ENCODE measurements around the gene AATF.

AATF gene

DNA sequence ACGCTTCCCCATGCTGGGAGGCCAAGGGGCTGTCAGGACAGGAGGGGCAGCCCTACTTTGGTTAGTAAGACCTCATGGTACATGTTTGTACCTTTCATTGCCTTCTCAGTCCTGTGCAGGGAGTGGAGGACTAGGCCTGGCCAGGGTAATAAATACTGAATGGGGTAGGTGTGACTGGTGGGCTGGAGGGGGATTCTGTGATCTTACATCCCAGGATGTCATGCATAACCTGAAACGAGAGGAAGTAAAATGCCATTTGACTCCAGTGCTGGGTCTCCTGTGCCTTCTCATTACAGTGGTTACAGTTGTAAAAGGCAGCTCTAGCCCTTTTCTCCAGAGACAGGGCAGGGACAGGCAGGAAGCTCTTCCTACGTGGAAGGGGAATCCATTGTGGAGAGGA is 138.2 kb downstream of the AATF start:
- DNase-seq, result no peak

DNA sequence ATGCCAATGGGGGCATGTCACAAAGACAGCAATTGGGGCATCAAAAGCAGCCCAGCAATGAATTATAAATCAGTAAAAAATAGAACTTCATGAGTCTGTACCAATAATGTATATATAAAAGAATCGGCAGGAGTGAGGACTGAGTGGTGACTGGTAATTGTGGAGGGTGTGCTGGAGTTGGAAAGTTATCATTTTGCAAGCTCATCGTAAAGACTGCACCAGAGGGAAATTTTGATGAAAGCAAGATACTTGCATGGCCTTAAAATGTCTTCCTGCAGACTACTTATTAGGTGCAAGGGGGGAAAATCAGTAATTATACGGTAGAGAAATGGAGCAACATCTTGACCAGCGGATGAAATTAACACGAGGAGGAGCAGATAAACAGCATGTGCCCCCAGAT is 138.9 kb downstream of the AATF start:
- DNase-seq, result no peak

DNA sequence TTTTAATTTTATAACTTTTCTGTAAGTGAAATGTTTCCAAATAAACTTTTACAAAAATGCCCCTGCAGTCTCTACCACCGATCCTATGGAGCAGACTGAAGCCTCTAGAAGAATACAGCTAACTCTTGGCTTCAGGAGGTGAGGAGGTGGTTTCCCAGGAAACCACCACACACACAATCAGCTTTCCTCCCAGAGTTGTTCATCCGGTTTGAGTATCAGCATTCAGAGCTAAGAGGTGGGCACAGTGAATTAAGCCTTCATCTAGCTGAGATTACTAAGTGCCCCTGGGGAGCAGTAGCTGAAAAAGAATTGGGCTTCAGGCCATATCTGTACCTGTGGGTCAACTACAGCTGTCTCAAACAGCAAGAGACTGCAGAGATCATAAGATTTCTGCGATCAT is 139.7 kb downstream of the AATF start:
- no peak for DNase-seq

DNA sequence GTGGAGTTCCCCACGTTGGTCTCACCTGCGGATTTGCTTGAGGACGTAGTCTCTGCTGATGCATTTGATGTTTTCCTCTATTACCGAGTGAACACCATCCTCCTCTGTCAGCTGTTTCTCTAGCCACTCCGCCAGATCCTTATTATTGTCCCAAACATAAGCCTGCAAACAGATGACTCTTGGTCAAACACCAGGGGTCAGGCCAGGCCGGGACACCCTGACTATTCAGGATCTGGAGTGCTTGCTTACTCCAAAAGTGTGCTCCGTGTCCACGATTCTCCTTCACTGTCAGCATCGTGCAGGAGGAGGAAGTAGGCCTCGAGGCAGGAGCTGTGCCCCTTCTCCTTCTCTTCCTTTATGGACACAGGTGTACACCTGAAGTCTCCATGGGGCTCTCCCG is 140.2 kb downstream of the AATF start:
- no peak for DNase-seq

DNA sequence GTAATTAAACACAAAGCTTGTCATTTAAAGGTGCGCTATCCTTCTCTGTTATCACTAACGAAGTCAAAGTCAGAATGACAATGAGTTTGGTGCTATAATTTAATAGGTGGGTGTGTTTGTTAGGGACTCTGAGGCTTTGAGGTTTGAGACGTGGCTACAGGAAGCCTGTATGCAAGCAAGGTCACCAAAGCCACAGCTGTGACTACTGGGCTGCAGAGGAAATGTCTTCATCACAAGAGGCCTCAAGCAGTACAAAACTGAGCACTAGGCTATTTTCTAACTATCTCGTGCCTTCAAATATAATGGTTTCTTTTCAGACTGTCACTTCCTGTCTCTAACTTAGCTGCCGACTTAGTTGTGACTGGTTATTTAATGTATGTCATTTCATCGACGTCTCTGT is 141.2 kb downstream of the AATF start:
- DNase-seq, result peak; percentile 60 to 72

DNA sequence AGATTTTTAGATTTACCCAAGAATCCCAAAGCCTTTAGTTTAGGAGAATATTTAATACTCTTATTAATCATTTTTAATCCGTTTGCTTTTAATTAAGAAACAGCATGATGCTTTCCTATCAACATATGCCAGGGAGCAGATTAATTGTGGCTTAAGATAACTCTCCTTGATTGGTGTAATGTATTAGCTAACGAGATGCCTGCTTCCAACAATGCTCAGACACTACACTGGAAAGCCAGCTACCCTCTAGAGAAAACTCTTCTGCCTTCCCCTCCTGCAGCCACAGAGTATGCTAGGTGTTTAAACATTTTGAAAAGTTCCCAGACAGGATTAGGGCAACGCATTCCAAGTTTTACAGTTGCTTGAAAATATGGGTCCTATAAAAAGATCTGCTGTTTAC is 142.2 kb downstream of the AATF start:
- DNase-seq, result no peak

DNA sequence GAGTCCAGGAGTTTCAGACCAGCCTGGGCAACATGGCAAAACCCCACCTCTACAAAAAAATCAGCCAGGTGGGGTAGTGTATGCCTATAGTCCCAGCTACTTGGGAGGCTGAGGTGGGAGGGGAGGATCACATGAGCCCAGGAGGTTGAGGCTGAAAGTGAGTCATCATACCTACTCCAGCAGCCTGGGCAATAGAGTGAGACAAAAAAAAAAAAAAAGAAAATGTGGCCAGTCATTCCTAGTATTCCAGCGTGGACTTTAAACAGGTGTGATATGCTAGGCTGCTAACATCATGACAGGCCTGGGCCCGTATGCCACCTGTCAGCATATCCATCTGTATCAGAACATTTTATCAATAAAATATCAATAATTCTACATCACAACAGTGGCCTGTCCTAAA is 143.3 kb downstream of the AATF start:
- no peak for DNase-seq

DNA sequence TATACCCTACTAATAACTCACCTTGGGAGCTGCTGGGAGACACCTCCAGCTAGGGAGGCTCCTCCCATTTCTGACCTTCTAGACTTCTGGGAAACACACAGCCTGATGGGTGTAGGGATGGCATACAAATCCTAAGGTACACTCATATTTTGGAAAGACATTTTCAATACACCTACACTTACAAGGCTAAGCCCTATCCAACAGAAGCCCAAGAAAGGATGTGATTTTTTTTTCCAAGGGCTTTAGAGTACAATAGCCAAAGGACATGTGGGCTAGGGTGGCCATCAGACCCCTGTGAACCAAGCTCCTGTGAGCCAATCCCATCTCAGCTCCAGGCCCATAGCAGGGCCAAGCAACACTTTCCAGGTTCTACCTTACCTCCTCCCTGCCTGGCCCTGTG is 143.9 kb downstream of the AATF start:
- no peak for DNase-seq

DNA sequence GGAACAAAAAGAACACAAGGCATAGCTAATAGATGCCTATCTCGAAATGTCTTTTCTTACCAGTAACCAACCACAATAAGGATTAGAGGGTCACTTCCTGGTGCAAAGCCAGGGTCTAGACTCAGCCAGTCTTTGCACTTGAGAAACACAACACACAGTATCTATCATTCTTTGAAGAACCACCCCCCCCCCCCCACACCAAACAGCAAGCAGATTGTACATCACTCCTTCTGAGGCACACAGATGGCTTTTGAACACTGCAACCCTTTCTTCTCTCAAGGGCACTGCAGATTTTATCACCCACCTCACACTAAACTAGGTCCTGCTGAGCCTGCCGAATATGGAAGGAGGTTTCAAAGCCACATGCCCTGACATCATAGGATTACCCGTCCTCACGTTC is 145.6 kb downstream of the AATF start:
- DNase-seq, result no peak

DNA sequence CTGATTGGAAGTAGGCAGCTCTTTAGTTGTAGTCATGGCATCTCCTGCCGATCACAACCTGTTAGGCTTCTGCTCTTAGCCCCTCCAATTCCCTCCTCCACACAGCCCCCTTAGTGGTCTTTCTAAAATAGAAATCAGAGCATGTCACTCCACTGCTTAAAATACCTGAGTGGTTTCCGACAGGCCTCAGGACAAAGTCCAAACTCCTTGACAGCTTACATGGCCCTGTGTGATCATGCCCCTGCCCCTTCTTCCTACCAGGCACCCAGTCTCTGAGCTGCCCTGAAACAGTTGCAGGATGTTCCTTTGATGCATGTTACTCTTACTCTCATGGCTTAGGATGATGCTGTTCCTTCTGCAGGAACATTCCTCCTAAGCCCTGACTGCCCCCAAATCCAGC is 147.3 kb downstream of the AATF start:
- DNase-seq, result no peak

DNA sequence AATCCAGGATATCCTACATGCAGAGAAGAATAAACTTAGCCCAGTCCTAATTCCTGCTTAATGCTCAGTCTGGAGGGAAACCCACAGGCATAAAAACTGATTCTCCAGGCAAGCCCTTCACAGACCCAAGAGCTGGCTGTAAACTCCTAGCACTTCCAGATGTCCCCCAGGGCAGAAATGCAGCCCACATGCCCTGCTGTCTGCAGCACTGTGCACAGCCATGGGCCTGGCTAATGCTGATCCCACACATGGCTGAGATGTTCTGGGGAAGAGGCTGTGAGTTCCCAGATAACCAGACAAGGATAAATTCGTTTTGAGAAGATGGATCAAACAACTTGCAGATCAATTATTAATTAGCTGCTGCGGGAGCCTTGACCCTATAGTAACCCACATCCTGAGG is 148.4 kb downstream of the AATF start:
- no peak for DNase-seq

DNA sequence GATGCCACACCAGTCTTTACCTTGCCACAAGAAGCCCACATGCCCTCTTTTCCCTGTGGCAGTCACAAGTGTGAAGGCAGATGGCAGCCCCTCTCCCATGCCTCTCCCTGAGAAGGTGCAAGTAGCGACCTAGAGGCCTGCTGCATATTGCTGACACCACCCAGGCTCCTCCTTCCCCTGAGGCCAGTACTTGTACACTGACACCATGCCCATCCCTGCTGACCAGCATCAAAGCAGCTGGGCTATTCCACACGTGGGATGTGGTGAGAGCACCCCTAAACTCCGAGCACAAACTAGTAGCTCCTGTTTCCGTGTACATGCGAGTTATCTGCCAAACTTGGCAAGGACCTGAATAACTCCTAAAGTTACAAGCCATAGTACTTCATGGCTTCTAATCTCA is 149.4 kb downstream of the AATF start:
- DNase-seq, result no peak

DNA sequence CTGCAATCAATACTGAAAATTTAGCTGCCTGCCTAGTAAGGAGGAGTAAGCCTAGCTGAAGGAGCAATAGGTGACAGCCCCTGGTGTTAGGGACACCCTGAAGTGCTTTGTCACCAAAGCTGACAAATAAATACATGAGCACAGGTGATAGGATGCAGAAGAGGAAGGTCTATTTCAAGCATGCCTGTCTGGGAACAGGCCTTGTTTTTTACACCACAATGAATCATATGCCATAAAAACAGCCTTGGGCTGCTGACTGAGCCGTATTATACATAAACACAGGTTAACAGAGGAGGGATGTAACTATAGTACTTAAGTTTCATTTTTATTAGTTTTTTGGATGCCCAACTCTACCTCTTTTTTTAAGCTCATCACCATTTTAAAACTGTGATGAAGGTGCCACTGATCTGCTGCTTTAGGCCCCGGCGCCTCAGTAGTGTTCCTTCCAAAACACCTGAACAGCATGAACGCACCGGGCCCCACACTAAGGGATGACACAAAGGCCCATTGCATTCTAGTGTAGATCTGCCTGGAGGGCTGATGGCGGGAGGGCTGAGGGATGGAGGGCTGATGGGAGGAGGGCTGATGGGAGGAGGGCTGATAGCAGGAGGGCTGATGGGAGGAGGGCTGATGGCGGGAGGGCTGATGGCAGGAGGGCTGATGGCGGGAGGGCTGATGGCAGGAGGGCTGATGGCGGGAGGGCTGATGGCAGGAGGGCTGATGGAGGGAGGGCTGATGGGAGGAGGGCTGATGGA is 150.3 kb downstream of the AATF start:
- DNase-seq, result no peak

DNA sequence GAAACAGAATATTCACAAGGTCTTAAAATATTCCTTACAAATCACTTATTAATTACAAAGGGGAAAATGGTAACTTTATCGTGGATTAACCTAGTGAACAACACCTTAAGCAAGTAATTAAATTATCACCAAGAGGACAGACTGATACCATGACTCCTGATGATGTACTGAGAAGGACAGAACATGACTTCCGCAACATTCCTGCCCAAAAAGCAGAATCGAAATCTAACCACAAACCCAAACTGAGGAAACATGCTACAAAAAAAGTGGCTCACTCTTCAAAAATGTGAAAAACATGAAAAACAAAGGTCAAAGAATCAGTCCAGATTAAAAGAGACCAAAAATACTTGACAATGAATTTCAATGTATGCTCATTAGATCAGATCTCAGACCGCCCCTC is 151.5 kb downstream of the AATF start:
- no peak for DNase-seq

DNA sequence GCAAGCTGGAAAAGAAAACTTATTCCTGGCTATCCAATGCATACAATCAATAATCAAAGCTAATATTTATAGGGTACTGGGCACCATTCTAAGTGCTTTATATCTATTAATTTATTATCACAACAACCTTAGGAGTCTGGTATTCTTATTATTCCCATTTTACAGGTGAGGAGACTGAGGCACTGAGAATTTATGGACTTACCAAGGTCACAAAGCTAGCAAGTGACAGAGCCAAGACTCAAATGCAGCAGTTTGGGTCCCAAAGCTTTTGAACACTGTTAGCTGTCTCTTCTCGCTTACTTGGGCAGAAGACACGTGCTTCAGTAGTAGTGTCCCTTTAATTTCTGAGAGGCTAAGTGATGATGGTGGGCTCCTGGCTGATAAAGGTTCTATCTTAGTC is 152.6 kb downstream of the AATF start:
- no peak for DNase-seq

DNA sequence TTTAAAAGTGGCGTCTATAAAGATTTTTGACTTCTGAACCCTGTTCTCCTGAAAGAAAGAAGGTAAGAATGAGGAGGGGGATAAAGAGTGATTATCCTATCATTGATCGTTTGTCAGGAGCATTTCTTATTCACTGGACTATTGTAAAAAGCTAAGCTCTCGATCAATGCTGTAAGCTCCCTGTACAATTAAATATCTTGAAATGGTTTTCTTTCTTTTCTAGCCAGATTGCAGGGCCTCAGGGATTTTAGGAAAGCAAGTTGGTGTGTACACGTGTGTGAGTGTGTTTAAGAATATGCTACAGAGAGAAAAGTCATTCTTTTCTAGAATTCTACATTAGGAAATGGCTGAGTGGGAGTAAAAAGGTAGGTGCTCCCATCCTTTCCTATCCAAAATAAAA is 154.5 kb downstream of the AATF start:
- DNase-seq, result no peak

DNA sequence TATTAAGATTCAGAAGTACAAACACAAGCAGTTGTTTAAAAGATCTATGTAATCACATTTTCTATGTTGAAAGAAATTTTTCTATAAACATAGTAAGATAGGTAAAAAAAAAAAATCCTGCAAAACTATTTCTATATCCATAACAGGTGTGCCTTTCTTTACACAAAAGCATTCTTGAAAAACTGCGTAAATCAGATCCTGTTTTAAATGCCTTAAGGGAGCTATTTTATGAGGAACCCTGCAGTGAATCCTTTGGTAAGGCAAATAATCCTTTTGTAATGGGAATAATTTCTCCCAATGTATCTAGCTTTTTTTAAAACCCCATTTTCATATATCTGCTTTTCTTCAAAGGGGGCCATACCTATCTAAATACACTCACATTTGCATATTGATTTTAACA is 157.3 kb downstream of the AATF start:
- DNase-seq, result no peak

Measured in AML-193 (cell line).